ENCODE data around the gene LATS2.
A peak's percentile ranks its signal among the peaks of the same experiment; 100 is the strongest.

The LATS2 gene

GRCh38 chr13:21061029-21061763 lies at the start of gene LATS2:
LATS2 (minus strand) TSS chr13:21061586; CDS start chr13:21046026, 15,560 bp downstream.
- peak; percentile 53 for DNase-seq

GRCh38 chr13:21109168-21109567 lies 47.8 kb upstream of the LATS2 start:
- DNase-seq = no peak

GRCh38 chr13:21106089-21106488 lies 44.7 kb upstream of the LATS2 start:
- DNase-seq = no peak

- DNase-seq = no peak
Observed at GRCh38 chr13:21104199-21105019, 43.0 kb upstream of the LATS2 start.

- DNase-seq = no peak
Observed at GRCh38 chr13:21101865-21102576, 40.6 kb upstream of the LATS2 start.

GRCh38 chr13:21100994-21101757 lies 39.8 kb upstream of the LATS2 start:
- no peak for DNase-seq

- no peak for DNase-seq
Observed at GRCh38 chr13:21100211-21100610, 38.8 kb upstream of the LATS2 start.

- no peak for DNase-seq
Observed at GRCh38 chr13:21095311-21095710, 33.9 kb upstream of the LATS2 start.

GRCh38 chr13:21089830-21090229 lies 28.4 kb upstream of the LATS2 start:
- no peak for DNase-seq

- no peak for DNase-seq
Observed at GRCh38 chr13:21088534-21088933, 27.1 kb upstream of the LATS2 start.

GRCh38 chr13:21086929-21087328 lies 25.5 kb upstream of the LATS2 start:
- no peak for DNase-seq

GRCh38 chr13:21081926-21082325 lies 20.5 kb upstream of the LATS2 start:
- DNase-seq = no peak

GRCh38 chr13:21080593-21080891 lies 19.2 kb upstream of the LATS2 start:
- DNase-seq = no peak

GRCh38 chr13:21079761-21080592 lies 18.6 kb upstream of the LATS2 start:
- DNase-seq = no peak

- DNase-seq = no peak
Observed at GRCh38 chr13:21079221-21079620, 17.8 kb upstream of the LATS2 start.

- no peak for DNase-seq
Observed at GRCh38 chr13:21078501-21078900, 17.1 kb upstream of the LATS2 start.

- DNase-seq = no peak
Observed at GRCh38 chr13:21077788-21078353, 16.5 kb upstream of the LATS2 start.

GRCh38 chr13:21077076-21077787 lies 15.8 kb upstream of the LATS2 start:
- no peak for DNase-seq

GRCh38 chr13:21076253-21076652 lies 14.9 kb upstream of the LATS2 start:
- DNase-seq = no peak

- no peak for DNase-seq
Observed at GRCh38 chr13:21075379-21076249, 14.2 kb upstream of the LATS2 start.

Measured in stimulated activated CD4-positive, alpha-beta T cell treated with anti-CD3 and anti-CD28 coated beads, Interleukin-4, amount 100 ng/mL, for 24 hours (primary cell).